K562 (cell line): Measurements from ENCODE around the gene SYTL5. TPM values are rescaled to one million over a fixed set of nuclear protein-coding genes. Genes with fewer than 3 reads are reported as not detected.

Experiments used
- ATAC-seq: fragments of 200-7000 bp; cut with Tn5 transposase; 3 replicates; pipeline ENCODE4 v1.9.1; 2020; ENCODE audit warnings: moderate library complexity
- BruUV-seq: library from RNA; stranded (reverse); fragments of 400-500 nt; replicated peaks from 2 replicates; lab custom pipeline; 2021; lab: Mats Ljungman, UMichigan
- CTCF ChIA-PET: fragments of 300-600 bp; formaldehyde crosslinking; extraction: SDS; loops from one replicate; lab custom pipeline; 2021; ENCODE audit warnings: low intra/inter-chr PET ratio; lab: Yijun Ruan, JAX
- POLR2A ChIA-PET: fragments of 300-600, 350-650 bp; sonication (Branson Sonifier 250); formaldehyde crosslinking; extraction: SDS; loops from one replicate; lab custom pipeline; 2021; ENCODE audit warnings: antibody characterized with exemption, inconsistent platforms; lab: Yijun Ruan, JAX
- DNase-seq, 4 experiments: peaks; one replicate each; pipeline versions ENCODE4 v3.0.0 to v3.0.0-alpha.2; 2011 to 2018; ENCODE audit warnings: low spot score in 3 of 4, mixed read lengths in 3 of 4; ENCODE audit errors: extremely low read depth in 1 of 4
- FAIRE-seq: peaks from 2 replicates; lab custom pipeline; 2011; peaks lifted over from hg19 to GRCh38; lab: Jason Lieb, UNC
- H2AFZ ChIP-seq: 2 replicates; pipeline ENCODE4 v1.6.0; 2011; ENCODE audit warnings: low read depth, low read length, control low read depth, inconsistent platforms
- H3K27ac ChIP-seq: fragments of 200-600 bp; 3 replicates; pipeline ENCODE4 v1.8.0; 2011; ENCODE audit warnings: low read depth, mild to moderate bottlenecking, control low read depth, inconsistent platforms, low read length, moderate library complexity, mixed read lengths; ENCODE audit errors: extremely low read depth
- H3K27me3 ChIP-seq, 2 experiments: fragments of 300-600 bp in 1 of 2; 2 replicates in 1 of 2; 3 replicates in 1 of 2; pipeline versions ENCODE4 v1.6.0 to v1.8.0; 2011; ENCODE audit warnings: inconsistent platforms in 2 of 2, low read length in 2 of 2, mild to moderate bottlenecking in 1 of 2, mixed read lengths in 1 of 2, moderate library complexity in 1 of 2; ENCODE audit not compliant: control insufficient read depth in 2 of 2, insufficient read depth in 2 of 2
- H3K36me3 ChIP-seq: fragments of 300-600 bp; 3 replicates; pipeline ENCODE4 v1.8.0; 2011; ENCODE audit warnings: mild to moderate bottlenecking, low read length, inconsistent platforms; ENCODE audit not compliant: control insufficient read depth, insufficient read depth
- H3K4me1 ChIP-seq, 2 experiments: fragments of 200-600 bp in 1 of 2; replicated peaks in 1 of 2; 2 replicates in 1 of 2; 3 replicates in 1 of 2; pipeline versions ENCODE4 v1.5.1 to v1.8.0; 2011; ENCODE audit warnings: inconsistent platforms in 2 of 2, low read length in 2 of 2, mild to moderate bottlenecking in 1 of 2, mixed read lengths in 1 of 2, moderate library complexity in 1 of 2; ENCODE audit not compliant: control insufficient read depth in 2 of 2, insufficient read depth in 2 of 2
- H3K4me2 ChIP-seq: 2 replicates; pipeline ENCODE4 v1.6.1; 2011; ENCODE audit warnings: low read length, control low read depth, inconsistent platforms, mixed read lengths; ENCODE audit not compliant: insufficient read depth
- H3K4me3 ChIP-seq: fragments of 200-600 bp; sonication (generic), shearing (Covaris generic); 2 replicates; pipeline ENCODE4 v1.5.1; 2016; ENCODE audit warnings: control low read depth, inconsistent platforms
- H3K79me2 ChIP-seq: fragments of 200-600 bp; 3 replicates; pipeline ENCODE4 v1.8.0; 2011; ENCODE audit warnings: low read length, inconsistent platforms; ENCODE audit not compliant: control insufficient read depth, insufficient read depth
- H3K9ac ChIP-seq, 2 experiments: 2 replicates each; pipeline versions ENCODE4 v1.6.0 to v1.6.1; 2011; ENCODE audit warnings: low read depth in 2 of 2, low read length in 2 of 2, control low read depth in 1 of 2, inconsistent platforms in 1 of 2, mild to moderate bottlenecking in 1 of 2, mixed read lengths in 1 of 2; ENCODE audit not compliant: insufficient read depth in 1 of 2
- H3K9me1 ChIP-seq: one replicate; pipeline ENCODE4 v1.6.0; 2011; ENCODE audit warnings: inconsistent platforms, mild to moderate bottlenecking, low read length, moderate library complexity; ENCODE audit not compliant: control insufficient read depth, insufficient read depth
- H3K9me3 ChIP-seq: replicated peaks from 2 replicates; pipeline ENCODE4 v1.5.1; 2011; ENCODE audit warnings: low read depth, low read length, inconsistent platforms; ENCODE audit not compliant: control insufficient read depth, insufficient read depth
- H4K20me1 ChIP-seq: replicated peaks from 2 replicates; pipeline ENCODE4 v1.6.1; 2011; ENCODE audit warnings: low read length, inconsistent platforms, mixed read lengths; ENCODE audit not compliant: control insufficient read depth, insufficient read depth
- BRD4 ChIP-seq: fragments of 200-600 bp; sonication (generic); IDR thresholded peaks from 2 replicates; pipeline ENCODE4 v1.6.1; 2017; ENCODE audit warnings: inconsistent platforms
- ETS2 ChIP-seq: IDR thresholded peaks from 2 replicates; pipeline ENCODE4 v1.6.1; 2016; ENCODE audit warnings: borderline replicate concordance, missing genetic modification characterization, mild to moderate bottlenecking, moderate library complexity, missing compliant biosample characterization; ENCODE audit not compliant: poor library complexity, severe bottlenecking
- KAT7 ChIP-seq: sonication (generic); formaldehyde crosslinking; IDR thresholded peaks from 2 replicates; pipeline ENCODE4 v1.8.0; 2022; ENCODE audit warnings: missing genetic modification reagents, mild to moderate bottlenecking, borderline replicate concordance
- MED1 ChIP-seq: sonication (generic); formaldehyde crosslinking; IDR thresholded peaks from 2 replicates; pipeline ENCODE4 v1.8.1; 2023; ENCODE audit warnings: missing genetic modification reagents, borderline replicate concordance
- PBX2 ChIP-seq, 2 experiments: IDR thresholded peaks in 1 of 2; conservative IDR thresholded peaks in 1 of 2; 2 replicates each; pipeline ENCODE4 v1.6.1; 2016; ENCODE audit warnings: low read depth in 2 of 2, mild to moderate bottlenecking in 1 of 2, missing compliant biosample characterization in 1 of 2, missing genetic modification characterization in 1 of 2, moderate library complexity in 1 of 2
- PCBP2 ChIP-seq: fragments of 200-400 bp; formaldehyde crosslinking; IDR thresholded peaks from 2 replicates; pipeline ENCODE4 v1.6.1; 2018; ENCODE audit warnings: low read length, low read depth, mild to moderate bottlenecking, moderate library complexity; ENCODE audit not compliant: poor library complexity, severe bottlenecking
- PKNOX1 ChIP-seq: fragments of 450-650 bp; IDR thresholded peaks from 2 replicates; pipeline ENCODE4 v1.6.1; 2016
- SFPQ ChIP-seq: fragments of 200-400 bp; formaldehyde crosslinking; IDR thresholded peaks from 2 replicates; pipeline ENCODE4 v1.6.1; 2017; ENCODE audit warnings: mild to moderate bottlenecking, low read depth, low read length, moderate library complexity
- SRSF1 ChIP-seq: fragments of 200-400 bp; formaldehyde crosslinking; IDR thresholded peaks from 2 replicates; pipeline ENCODE4 v1.6.1; 2017; ENCODE audit warnings: mild to moderate bottlenecking, low read depth, low read length, moderate library complexity
- TAF7 ChIP-seq: fragments of 450-650 bp; IDR thresholded peaks from 2 replicates; pipeline ENCODE4 v1.6.1; 2016; ENCODE audit warnings: missing genetic modification characterization, missing compliant biosample characterization
- TRIM25 ChIP-seq: fragments of 450-650 bp; IDR thresholded peaks from 2 replicates; pipeline ENCODE4 v1.7.0; 2016; ENCODE audit warnings: borderline replicate concordance
- YY1 ChIP-seq, 3 experiments: IDR thresholded peaks; 2 replicates each; pipeline ENCODE4 v1.6.1; 2011; ENCODE audit warnings: low read length in 2 of 3, mild to moderate bottlenecking in 2 of 3, moderate library complexity in 2 of 3, borderline replicate concordance in 1 of 3, control low read depth in 1 of 3, low read depth in 1 of 3; ENCODE audit not compliant: insufficient read depth in 3 of 3, insufficient replicate concordance in 2 of 3, control insufficient read depth in 1 of 3, insufficient read length in 1 of 3; ENCODE audit errors: extremely low read depth in 1 of 3
- ZNF384 ChIP-seq: IDR thresholded peaks from 2 replicates; pipeline ENCODE4 v1.6.1; 2012; ENCODE audit warnings: low read depth, low read length, improper control_type of control experiment
- WGBS: fragments of 100-300 bp; shearing (Covaris generic); methylation state at CpG from one replicate; pipeline ENCODE4 v1.1.6; 2016; ENCODE audit warnings: low coverage, mixed read lengths; ENCODE audit not compliant: insufficient coverage; ENCODE audit errors: missing lambda C conversion rate; 5-methylcytosine and 5-hydroxymethylcytosine counted together
- in situ Hi-C: fragments of 300-500 bp; cut with MboI; formaldehyde crosslinking; loops from 4 replicates; pipeline ENCODE4 v1.15.0; 2018; ENCODE audit warnings: inconsistent platforms, mixed read lengths
- intact Hi-C: fragments of 100-400 bp; cut with micrococcal nuclease; formaldehyde crosslinking; loops from 2 replicates; pipeline ENCODE4 v1.14.2; 2022
- polyA plus RNA-seq, 8 experiments: library from polyadenylated mRNA; depleted of rRNA in 4 of 8; stranded (reverse) in 5 of 8; unstranded in 3 of 8; fragments of >200 nt; fragmentation: Nextera tagmentation in 2 of 8; fragmentation: Illumina TruSeq in 1 of 8; extraction: Ambion mirVana in 2 of 8; extraction: Trizol in 1 of 8; gene quantifications; 2 replicates each; pipeline versions ENCODE4 v1.2.1 to v1.2.3, GENCODE V29; 2011 to 2014; ENCODE audit warnings: inconsistent platforms in 1 of 8, missing spikeins in 1 of 8
- total RNA-seq, 7 experiments: library from RNA; depleted of rRNA in 6 of 7; stranded (reverse); fragments of >200 nt in 6 of 7; fragmentation: Illumina TruSeq in 2 of 7; extraction: Trizol in 2 of 7; gene quantifications; 2 replicates each; pipeline versions ENCODE4 v1.2.1 to v1.2.3, GENCODE V29; 2011 to 2021; ENCODE audit warnings: low replicate concordance in 1 of 7

The SYTL5 gene
- total and polyA plus RNA-seq, 9 of the 15 experiments (the other 6 are each of a cell fraction or from before 2014, with no cell fraction given) = 0.01 to 0.25 (median 0.09) TPM

GRCh38 chrX:38112566-38112965 is 106.2 kb downstream of the SYTL5 start:
- Histone ChIP-seq H3K4me2 (no peak overlapping the region), H3K9ac (no peak overlapping the region), H3K27ac (no peak overlapping the region), H3K4me1 (no peaks in the 10 kb centered on the region), H3K27me3 (no peaks in the 10 kb centered on the region), H2AFZ (no peak overlapping the region), H3K79me2 (no peaks in the 10 kb centered on the region), H3K4me3 (no peak overlapping the region), H3K9me1 (no peaks in the 10 kb centered on the region), H4K20me1 (no peaks in the 10 kb centered on the region), H3K9me3 (no peaks in the 10 kb centered on the region), H3K36me3 (no peaks in the 10 kb centered on the region)
- in situ Hi-C loops = no loop called here
- ATAC-seq (no peak), FAIRE-seq (no peak), DNase-seq (no peak)
- intact Hi-C loops = no loop called here
- no TSS peak for BruUV-seq
- POLR2A ChIA-PET = interaction anchor here (2.0 kb wide), 1 partner anchor 11 kb away, joined by 6 read pairs; no protein-coding TSS in a partner anchor
- WGBS = 0% methylated on average over 3 of the region's 4 CpGs
- CTCF ChIA-PET = no interaction called here
- TF ChIP-seq SFPQ = no peak
- TF ChIP-seq PBX2 (CRISPR knock-in tag; IDR thresholded peaks at IDR 0.05; ENCODE audit: low read depth) = no peak
- no peak for TF ChIP-seq PBX2 (tag; conservative IDR thresholded peaks at IDR 0.05; ENCODE audit: low read depth)
- TF ChIP-seq ZNF384 = no peak
- TF ChIP-seq SRSF1 = no peak
- no peak for TF ChIP-seq BRD4
- TF ChIP-seq PKNOX1 = no peak
- no peak for TF ChIP-seq KAT7 (CRISPR knock-in tag)
- TF ChIP-seq MED1 = no peak
- TF ChIP-seq ETS2 (tag) = no peak
- TF ChIP-seq TRIM25 = no peak
- TF ChIP-seq TAF7 (tag) = no peak
- no peak for TF ChIP-seq YY1 (IDR thresholded peaks at IDR 0.05; ENCODE audit: borderline replicate concordance in 1 of 3, control insufficient read depth in 1 of 3, extremely low read depth in 1 of 3, insufficient read depth in 3 of 3, insufficient read length in 1 of 3, insufficient replicate concordance in 2 of 3, low read depth in 1 of 3, low read length in 2 of 3)
- no peak for TF ChIP-seq PCBP2
